GM19238 (cell line): ENCODE results near the gene COLGALT1.

Experiments
- DNase-seq: peaks from one replicate; pipeline ENCODE4 v3.0.0; 2011; ENCODE audit warnings: low spot score; ENCODE audit not compliant: insufficient read length

Gene COLGALT1

GRCh38 chr19:17620696-17621095, 65.2 kb downstream of the COLGALT1 start:
- DNase-seq: no peak

GRCh38 chr19:17623224-17623935, 67.9 kb downstream of the COLGALT1 start:
- no peak for DNase-seq

- DNase-seq: no peak
These were observed 69.0 kb downstream of the COLGALT1 start for GRCh38 chr19:17624314-17624991.

GRCh38 chr19:17625043-17625442, 69.6 kb downstream of the COLGALT1 start:
- DNase-seq: no peak

GRCh38 chr19:17625980-17626379, 70.5 kb downstream of the COLGALT1 start:
- DNase-seq: no peak

GRCh38 chr19:17626456-17627015, 71.1 kb downstream of the COLGALT1 start:
- no peak for DNase-seq

- no peak for DNase-seq
These were observed 71.7 kb downstream of the COLGALT1 start for GRCh38 chr19:17627161-17627560.

GRCh38 chr19:17627921-17628320, 72.5 kb downstream of the COLGALT1 start:
- DNase-seq: no peak

GRCh38 chr19:17629760-17630159, 74.3 kb downstream of the COLGALT1 start:
- no peak for DNase-seq

- DNase-seq: no peak
These were observed 77.1 kb downstream of the COLGALT1 start for GRCh38 chr19:17632577-17632976.
